Left lobe of liver (tissue), 2 donors: ENCODE measurements around the gene AQP6. TPM values are rescaled to one million over a fixed set of nuclear protein-coding genes. Genes with fewer than 3 reads are reported as not detected.
"Not testable (repeated sequence)": the region's sequence is repeated elsewhere in the genome, so short reads cannot be mapped to it uniquely, and the experiment has no call there.

ENCODE experiments used
- ATAC-seq: fragments of 200-7000 bp; cut with Tn5 transposase; one replicate; pipeline ENCODE4 v1.9.1; 2020; ENCODE audit warnings: mild to moderate bottlenecking, moderate library complexity
- DNase-seq: peaks from one replicate; pipeline ENCODE4 v3.0.0-alpha.2; 2020; ENCODE audit warnings: low spot score
- total RNA-seq: library from RNA; stranded (reverse); gene quantifications from one replicate; pipeline ENCODE4 v1.2.1, GENCODE V29; 2021
- donor health status: DM: no; HTN: no; CAD: no; lungs with moderate emphysema.
- donor health status: DM: no; HTN: yes; CAD: no.

AQP6 gene
- total RNA-seq, 1 donor from 2014 or later: 0.28 TPM

- no peak for DNase-seq
- ATAC-seq: peak; percentile 64
Observed at GRCh38 chr12:49987625-49988303, 15.0 kb downstream of the AQP6 start.

DNA sequence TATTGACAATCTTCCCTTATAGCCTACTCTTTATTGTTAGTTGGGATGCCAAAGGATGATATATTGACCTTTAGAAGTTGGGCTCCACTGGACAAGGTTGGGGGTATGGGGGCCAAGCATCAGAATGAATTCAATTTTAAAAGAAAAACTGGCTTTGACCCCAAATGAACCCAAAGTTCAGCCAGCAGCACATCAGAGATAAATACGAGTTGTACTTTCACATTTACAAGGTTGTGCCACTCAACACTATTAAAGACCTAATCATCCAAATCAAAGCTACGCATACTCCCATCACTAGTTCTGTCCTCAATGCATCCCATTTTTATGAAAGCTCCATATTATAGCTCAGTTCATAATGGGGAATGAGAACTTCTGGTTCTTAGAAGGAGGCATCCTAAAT is 16.7 kb downstream of the AQP6 start:
- DNase-seq: not testable (repeated sequence)
- peak; percentile 57 for ATAC-seq

DNA sequence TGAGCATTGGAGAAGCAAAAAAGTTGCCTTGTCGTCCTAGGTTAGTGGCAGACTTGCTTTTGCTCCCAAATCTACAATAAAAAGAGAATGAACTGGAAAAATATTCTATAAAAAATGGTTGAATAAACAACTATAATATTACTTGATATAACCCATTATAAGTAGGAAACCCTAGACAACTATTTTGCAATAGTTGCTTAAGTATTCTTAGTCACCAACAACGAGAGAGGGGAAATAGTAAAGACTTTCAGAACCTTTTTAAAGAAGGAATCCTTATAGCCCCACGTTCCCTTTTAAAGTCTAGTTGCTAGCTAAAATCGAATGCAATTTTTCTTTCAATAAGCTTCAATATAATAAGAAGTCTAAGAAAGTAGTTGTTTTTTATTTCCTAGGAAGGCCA is 17.5 kb downstream of the AQP6 start:
- DNase-seq: no peak
- no peak for ATAC-seq

GRCh38 chr12:49998453-49998852 is 25.7 kb downstream of the AQP6 start:
- DNase-seq: no peak
- ATAC-seq: no peak

DNA sequence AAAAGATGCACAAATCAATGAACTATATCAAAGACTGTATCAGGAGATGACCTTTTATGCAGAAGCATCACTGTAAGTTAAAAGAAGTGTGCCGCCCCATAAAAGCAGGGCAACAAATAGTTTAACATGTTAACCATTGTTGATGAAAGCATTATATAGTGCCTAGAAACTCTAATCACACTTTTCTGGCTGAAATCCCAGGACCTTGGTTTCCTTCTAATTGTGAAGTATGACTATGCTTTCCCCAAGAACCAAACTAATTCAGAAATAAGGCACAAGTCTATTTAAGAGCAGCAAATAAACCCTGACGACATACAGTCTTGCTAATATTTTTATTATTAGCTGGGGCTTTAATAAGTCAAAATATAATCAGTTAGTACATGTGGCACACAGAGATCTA is 30.8 kb downstream of the AQP6 start:
- DNase-seq: no peak
- no peak for ATAC-seq

DNA sequence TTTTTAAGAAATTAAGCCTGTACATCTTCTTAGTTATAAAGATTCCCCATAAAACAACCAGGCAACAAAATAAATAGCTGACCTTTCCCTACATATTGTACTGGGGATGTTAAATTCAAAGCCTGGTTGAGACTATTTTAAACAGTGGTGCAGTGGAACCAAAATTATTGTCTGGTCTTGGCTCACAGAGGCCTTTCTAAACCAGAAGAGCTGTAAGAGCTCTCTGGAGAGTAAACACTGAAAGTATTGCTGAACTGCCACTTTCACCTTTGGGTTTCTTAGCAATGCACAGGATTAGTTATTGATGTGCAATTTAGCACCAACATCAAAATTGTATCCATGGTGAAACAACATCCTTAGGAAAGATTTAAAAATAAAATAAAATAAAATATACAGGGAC is 31.9 kb downstream of the AQP6 start:
- DNase-seq: no peak
- ATAC-seq: no peak

GRCh38 chr12:50005175-50005574 is 32.4 kb downstream of the AQP6 start:
- DNase-seq: no peak
- ATAC-seq: no peak

DNA sequence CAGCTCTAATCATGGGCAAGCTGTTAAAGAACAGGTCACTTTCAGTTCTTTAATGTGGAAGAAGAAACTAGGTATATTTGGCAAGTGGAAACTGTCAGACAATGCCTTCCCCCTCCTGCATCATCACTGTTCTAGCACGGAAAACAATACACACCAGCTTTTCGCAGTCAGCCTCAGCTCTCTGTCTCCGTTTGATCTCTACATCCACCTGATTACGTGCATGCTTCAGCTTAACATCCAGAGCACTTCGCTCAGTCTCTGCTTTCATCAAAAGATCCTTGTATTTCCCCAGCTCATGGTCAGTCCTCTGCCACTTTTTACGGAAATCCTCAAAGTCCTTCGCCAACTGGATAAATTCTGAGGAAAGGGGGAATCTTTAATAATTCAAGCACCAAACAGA is 33.5 kb downstream of the AQP6 start:
- ATAC-seq (no peak), DNase-seq (no peak)

GRCh38 chr12:50006754-50007442 is 34.2 kb downstream of the AQP6 start:
- ATAC-seq (no peak), DNase-seq (no peak)

DNA sequence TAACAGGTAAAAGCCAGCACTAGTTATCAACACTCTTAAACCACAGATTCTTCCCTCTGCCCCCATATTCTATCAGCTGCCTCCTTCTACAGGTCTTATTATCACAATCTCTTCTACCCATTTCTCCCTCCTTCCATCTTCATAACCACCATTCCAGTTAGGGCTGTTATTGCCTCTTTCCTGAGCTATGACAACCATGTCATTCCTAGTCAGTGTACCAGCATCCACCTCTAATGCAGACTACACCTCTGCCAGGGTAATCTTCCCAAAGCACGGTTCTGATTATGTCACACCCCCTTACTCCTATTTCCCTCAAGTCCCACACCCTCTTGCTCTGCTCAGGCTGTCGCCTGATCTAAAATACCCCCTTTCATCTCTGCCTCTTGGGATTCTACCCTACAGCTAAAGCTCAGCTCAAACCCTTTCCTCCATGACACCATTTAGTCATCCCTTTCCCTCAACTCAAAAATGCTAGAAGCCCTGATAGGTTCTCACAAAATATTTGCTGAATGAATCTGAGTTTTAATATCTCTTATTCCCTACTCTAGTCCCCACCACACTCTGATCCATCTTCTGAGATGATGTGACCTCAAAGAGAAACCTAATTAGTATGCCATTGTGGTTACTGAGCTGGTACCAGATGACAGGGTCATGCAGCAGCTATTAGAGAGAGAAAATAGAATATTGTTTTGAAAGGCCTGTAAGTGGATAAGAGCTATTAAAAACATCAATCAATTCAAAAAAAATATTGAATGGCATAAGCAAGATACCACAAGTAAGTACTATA is 40.8 kb downstream of the AQP6 start:
- ATAC-seq (no peak), DNase-seq (no peak)

DNA sequence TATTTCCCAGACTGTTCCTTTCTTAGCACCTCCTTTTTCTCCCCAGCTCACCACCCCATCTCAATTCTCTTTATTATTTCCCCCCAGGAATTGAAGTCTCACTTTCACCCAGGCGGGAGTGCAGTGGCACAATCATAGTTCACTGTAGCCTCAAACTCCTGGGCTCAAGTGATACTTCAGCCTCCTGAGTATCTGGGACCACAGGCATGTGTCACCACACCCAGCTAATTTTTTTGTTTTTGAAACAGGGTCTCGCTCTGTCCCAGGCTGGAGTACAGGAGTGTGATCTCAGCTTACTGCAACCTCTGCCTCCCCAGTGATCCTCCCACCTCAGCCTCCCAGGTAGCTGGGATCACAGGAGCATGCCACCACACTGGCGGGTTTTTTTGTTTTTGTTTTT is 41.6 kb downstream of the AQP6 start:
- ATAC-seq (no peak), DNase-seq (peak; percentile 15)

GRCh38 chr12:50016501-50017475 is 44.0 kb downstream of the AQP6 start:
- ATAC-seq (peak; percentile 67), DNase-seq (peak; percentile 51)

DNA sequence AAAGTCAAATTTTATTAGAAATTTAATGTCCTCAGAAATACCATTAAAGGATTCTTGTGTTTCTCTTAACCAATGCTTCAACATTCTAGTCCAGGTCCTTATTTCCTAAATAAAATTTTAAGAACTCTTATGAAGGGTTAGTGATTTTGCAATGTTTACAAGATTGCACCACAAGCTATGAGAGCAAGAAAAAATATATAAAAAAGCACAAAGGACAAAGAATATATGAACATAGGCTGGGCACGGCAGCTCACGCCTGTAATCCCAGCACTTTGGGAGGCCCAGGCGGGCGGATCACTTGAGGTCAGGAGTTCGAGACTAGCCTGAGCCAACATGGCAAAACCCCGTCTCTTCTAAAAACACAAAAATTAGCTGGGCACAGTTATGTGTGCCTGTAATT is 44.9 kb downstream of the AQP6 start:
- DNase-seq: peak; percentile 32
- peak; percentile 41 for ATAC-seq

DNA sequence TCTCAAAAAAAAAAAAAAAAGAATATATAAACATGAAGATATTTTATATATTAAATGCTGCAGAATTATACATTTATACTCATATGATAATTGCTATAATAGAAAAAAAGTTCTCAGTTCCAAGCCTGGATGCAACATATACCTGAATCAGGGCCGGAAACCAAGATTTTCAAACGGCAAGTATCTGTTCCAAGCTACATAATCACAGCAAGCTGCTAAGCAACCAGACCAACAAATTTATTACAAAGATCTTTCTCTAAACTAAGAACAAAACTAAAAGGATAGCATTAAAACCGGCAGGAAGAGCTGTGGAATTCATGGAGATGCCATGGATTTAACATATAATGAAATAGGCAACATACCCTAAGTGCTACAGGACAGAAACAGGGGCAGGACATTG is 45.4 kb downstream of the AQP6 start:
- ATAC-seq (no peak), DNase-seq (no peak)

DNA sequence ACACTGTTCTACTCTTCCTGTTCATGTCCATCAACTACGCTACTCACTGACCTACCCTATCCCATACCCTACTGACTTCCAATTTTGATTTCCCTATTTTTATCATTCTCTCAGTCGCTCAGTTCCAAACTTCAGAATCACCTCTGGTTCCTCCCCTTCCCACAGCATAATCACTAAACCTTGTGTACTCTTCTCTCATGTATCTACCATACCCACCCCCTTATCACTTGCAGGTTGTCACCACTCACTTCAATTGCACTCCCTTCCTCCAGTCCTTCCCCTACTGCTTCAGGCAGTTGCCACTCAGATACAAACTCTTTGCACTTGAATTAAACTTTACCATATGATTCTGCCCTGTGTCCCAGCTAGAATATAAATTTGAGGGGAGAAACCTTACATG is 46.2 kb downstream of the AQP6 start:
- no peak for DNase-seq
- no peak for ATAC-seq

DNA sequence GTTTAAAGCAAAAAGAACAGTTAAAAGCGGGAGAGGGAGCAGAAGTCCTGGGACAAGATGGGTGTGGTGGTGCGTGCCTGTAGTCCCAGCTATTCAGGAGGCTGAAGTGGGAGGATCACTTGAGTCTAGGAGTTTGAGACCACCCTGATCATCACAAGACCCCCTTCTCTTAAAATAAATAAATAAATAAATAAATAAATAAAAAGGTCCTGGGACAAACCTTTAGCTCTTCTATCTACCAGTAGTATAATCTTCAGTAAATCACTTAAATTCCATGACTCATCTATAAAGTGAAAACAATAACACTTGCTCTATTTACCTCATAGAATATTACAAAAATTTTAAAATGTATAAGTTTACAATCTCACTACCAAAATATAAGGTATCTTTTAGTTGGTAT is 46.8 kb downstream of the AQP6 start:
- ATAC-seq (no peak), DNase-seq (no peak)

DNA sequence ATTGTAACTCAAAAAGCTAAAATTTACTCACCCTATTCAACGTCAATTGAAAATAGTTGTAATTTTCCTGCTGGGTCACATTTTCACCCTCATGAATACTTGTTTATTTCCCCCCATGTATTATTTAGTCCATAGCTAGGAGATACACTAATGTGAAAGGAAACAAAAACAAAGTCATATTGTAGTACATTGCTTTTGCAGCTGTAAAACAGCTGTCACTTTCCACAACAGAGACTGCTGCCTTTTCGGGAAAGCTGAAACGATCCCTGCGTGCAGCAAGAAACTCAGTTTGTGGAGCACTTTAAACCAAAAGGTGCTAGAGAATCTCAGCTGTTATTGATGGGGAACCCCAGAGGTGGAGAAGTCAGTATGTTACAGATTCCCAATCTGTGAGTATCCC is 48.3 kb downstream of the AQP6 start:
- DNase-seq: no peak
- ATAC-seq: no peak

GRCh38 chr12:50022903-50023302 is 50.2 kb downstream of the AQP6 start:
- DNase-seq (no peak), ATAC-seq (no peak)

- DNase-seq: no peak
Observed at GRCh38 chr12:50024227-50024626, 51.5 kb downstream of the AQP6 start.

DNA sequence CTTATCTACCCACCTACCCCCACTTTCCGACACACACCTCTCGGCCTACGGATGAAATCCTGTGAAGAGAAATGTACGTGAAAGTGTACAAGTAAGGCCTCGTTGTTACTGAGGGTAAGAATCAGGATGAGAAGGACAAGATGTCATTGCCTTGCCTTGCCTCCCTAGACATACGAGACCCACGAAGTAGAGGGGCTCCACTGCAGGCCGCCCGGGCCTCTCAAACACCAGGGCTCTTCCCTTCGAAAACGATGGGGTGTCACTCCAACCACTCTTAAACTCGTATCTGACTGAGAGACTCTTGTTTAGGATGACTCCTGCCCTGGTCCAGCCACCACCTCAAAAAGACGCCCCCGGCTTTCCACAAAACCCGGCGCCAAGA is 52.0 kb downstream of the AQP6 start:
- no peak for DNase-seq
- ATAC-seq: peak; percentile 20

More at GRCh38 chr12:50024227-50024626, 51.5 kb downstream of the AQP6 start:
- no peak for ATAC-seq
